IPS-NIHi7 (cell line): Measurements from ENCODE around the gene FAXDC2.
A peak's percentile ranks its signal among the peaks of the same experiment; 100 is the strongest.

Source experiments
- DNase-seq: peaks from one replicate; pipeline ENCODE4 v3.0.0; 2012; ENCODE audit warnings: mixed read lengths; ENCODE audit errors: extremely low spot score

FAXDC2 gene, protein sequence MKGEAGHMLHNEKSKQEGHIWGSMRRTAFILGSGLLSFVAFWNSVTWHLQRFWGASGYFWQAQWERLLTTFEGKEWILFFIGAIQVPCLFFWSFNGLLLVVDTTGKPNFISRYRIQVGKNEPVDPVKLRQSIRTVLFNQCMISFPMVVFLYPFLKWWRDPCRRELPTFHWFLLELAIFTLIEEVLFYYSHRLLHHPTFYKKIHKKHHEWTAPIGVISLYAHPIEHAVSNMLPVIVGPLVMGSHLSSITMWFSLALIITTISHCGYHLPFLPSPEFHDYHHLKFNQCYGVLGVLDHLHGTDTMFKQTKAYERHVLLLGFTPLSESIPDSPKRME

GRCh38 chr5:154850255-154851062, at the start of gene FAXDC2:
Gene FAXDC2 (minus strand): TSS chr5:154850603. CDS start chr5:154838178, 12,425 bp downstream.
- peak; percentile 87 for DNase-seq

GRCh38 chr5:154900066-154900465, 49.7 kb upstream of the FAXDC2 start:
- no peak for DNase-seq

DNA sequence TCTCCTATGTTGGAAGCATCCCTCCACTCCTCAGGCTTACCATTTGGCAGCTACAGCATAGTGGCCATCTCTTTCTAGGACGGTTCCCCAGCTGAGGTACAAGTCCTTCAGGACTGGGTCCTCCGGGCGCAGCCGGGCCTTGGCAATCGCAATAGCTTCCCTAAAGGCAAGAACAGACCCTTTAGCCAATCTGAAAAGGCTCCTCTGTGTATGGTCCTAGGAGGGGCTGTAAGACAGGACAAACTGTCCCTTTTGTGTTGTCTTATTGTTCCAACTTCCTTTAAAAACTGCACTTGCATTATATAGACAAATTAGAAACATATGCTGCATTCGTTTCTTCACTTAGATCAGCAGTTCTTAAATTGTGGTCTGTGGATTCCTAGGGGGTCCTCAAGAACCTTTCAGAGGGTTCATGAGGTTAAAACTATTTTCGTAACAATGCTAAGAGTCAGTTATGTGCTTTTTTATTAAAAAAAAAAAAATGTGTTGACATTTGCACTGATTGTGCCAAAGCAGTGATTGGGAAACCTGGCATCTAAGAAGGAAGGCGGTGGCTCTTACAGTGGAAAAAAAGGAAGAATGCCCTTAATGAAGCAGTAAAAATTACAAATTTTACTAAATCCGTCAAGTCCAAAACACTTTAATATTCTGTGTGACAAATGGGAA, 48.9 kb upstream of the FAXDC2 start:
- no peak for DNase-seq

DNA sequence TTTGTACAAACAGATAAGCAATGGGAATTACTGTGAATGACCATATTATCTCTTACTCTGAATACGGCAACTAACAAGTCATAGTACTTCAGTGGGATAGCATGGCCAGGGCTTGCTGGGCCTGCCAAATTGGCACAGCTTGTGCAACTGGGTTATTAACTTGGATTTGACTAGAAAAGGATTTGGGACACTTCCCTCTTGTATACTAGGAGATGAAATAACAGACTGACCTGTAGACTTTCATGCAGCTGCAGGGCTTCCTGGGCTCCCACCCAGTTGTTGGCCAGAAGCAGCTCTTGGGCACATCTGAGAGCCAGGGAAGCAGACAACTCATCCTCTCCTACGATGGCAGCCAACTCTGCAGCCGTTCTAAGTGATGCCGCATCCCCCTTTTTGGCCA, 47.8 kb upstream of the FAXDC2 start:
- DNase-seq = no peak

DNA sequence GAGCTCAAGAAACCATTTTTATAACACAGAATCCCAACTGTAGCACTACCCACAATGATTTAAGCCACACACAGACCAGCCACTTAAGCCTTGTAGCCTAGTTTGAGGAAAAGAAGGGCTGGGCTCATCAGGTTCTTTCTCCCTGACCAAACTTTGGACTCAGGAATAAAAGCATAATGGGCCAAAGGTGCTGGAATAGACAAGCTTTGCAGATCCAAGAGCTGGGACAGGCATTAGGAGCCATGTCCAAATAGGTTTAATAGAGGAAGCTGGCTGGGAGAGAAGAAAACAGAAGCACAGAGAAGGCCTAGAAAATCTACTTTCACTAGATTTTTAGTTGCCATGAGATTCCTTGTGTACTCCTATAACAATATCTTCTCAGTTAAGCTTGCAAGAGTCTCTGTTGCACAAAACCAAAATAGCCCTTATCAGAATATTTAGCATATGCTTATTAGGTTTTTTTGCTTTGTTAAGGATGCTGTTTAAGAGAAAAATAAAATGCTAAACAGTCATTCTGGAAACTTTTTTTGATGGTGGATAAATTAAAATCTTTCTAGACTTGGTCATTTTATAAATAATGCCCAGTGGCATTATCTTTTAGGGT, 46.3 kb upstream of the FAXDC2 start:
- no peak for DNase-seq

DNA sequence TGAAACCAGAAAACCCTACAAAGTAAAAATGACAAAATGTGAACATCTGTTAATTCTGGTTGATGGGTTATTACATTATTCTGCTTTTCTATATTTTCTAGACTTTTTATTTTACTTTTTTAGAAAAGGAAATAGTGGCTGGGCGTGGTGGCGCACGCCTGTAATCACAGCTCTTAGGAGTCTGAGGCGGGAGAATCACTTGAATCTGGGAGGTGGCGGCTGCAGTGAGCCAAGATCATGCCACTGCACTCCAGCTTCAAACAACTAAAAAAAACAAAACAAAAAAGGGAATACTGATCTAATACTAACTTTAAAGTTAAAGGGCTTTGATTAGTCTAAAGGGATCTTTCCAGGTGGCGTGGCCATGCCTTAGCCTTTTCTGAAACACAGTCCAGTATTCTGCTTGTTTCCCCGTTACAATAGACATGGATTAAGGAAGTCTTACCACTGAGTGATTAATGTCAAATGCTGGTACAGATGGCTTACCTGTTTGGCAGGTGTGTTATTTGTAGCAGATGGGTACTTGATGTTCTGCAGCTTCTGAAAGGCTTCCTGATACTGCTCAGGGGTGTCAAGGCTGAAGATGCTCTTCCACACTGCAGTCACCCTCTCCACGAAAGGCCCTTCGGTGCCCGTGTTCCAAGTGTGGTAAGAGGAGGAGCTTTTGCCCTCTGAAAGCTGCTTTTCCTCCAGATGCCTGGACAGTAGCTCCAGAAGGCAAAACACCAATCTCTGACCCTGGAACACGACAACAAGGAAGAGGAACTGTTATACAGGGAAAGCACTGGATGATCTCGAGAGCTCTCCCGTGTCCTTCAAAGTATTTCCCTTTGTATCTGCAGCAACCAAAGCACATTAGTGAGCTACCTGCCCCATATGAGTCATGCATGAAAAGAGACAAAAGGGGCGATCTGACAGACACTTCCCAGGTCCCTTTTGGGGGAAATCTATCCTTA, 45.5 kb upstream of the FAXDC2 start:
- DNase-seq = no peak

DNA sequence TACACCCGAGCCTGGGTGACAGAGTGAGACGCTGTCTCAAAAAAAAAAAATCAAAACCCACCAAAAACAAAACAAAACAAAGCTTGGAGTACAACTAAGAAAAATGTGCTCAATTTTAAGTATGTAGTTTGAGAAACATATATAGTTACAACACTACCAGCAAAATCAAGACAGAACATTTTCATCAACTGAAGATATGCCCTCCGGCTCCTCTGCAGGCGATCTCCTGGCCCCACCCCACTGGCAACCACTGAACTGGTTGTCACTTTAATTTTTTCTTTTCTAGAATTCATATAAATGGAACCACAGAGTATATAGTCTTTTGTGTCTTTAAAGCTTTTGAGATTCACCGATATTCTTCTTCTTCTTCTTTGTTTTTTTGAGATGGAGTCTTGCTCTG, 43.0 kb upstream of the FAXDC2 start:
- no peak for DNase-seq

DNA sequence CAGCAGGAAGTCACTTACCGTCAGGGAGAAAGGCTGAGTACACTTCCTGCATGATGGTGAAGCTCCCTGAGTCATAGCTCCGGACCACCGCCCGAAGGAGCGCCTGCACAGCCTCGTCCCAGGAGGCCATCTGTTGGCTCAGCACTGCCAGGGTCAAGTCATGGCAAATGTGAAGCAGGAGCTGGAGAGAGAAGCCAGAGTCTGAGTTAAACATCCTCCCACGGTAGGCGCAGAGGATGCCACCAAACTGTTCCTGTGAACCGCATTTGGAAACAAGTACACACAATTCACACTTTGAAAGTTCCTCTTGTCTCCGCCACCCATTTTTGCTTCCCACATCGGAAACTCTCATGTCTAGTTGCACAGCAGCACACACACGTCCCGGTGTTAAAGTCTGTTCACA, 42.0 kb upstream of the FAXDC2 start:
- DNase-seq = no peak

GRCh38 chr5:154885439-154885838, 35.0 kb upstream of the FAXDC2 start:
- DNase-seq = no peak

GRCh38 chr5:154884424-154884823, 34.0 kb upstream of the FAXDC2 start:
- DNase-seq = peak; percentile 21

GRCh38 chr5:154881986-154882385, 31.6 kb upstream of the FAXDC2 start:
- no peak for DNase-seq

DNA sequence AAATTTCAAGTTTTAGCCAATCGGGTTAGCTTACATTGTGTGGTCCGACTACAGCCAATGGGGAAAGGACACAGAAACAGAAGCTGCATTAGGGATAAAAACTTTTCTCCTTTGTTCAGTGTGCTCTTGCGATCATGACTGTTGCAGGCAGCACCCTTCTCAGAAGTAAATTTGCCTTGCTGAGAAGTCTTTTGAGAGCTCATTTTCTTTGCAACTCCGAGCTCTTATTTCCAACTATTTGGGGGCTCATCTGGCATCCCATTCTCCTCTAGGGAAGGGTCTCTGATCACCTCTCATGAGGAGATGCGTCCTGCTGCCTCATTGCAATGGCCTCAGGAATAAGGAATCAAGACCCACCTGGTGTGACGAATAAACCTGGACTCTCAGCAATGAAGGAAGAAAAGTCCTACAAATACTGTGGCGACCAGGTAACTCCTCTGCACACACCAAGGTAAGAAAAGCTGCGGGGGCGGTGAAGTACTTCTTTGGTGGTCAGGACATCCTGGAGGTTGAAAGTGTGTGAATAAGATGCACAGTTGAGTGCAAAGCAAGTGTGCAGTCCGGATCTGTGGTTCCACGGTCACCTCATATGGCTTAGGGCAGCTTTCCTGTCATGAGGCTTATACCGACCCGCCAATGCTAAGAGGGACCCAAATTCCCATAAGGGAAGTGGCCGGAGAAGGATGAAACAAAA, 28.4 kb upstream of the FAXDC2 start:
- no peak for DNase-seq

GRCh38 chr5:154873791-154874331, 23.5 kb upstream of the FAXDC2 start:
- no peak for DNase-seq

DNA sequence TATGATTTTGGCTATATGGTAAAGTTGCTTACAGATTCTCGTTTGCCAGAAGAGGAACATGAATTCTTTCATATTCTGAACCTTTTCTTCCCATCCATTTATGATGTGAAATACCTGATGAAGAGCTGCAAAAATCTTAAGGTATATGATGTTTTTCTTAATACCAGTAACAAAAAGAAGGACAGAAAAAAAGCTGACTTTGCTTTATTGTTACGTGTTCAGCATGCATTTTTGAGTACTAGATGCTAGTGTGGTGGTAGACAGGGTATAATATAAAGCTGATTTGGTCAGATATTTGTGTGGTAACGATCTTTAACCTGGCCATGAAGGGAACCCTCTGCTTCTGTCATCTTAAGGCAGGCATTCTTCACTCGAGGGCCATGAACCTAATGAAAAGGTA, 21.3 kb upstream of the FAXDC2 start:
- DNase-seq = no peak

DNA sequence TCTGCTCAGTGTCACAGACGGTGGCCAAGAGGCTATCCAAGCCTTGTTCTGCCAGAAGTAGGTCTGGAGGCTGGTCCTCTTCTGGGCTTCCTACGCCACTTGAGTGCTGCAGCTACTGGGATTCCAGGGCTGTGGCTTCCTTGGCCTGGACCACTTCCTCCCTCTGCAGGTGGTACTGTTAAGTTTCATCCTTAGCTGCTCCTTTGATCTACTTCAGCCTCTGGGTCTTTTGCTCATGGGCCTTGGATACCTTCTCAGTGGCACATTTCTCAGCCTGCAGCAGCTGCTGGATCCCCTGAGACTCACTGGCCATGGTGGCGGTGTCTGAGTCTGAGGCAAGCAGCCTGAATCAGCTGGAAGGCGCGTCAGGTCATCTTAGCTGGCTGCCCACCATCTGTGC, 18.3 kb upstream of the FAXDC2 start:
- peak; percentile 74 for DNase-seq

DNA sequence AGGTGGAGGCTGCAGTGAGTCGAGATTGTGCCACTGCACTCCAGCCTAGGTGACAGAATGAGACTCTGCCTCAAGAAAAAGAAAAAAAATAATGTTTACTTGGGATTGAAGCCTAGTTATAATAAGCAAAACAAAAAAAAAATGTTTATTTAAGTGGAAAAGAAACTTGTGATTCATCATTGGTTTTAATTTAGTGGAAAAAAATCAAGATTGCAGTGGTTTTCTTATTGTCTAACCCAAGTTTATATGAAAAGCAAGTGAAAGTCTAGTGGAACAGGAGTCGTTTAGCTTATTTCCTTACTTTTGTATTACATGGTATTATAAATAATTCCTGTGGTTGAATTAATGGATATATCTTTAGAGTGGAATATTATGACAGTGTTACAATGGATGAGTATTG, 16.4 kb upstream of the FAXDC2 start:
- no peak for DNase-seq

GRCh38 chr5:154865466-154866184, 15.2 kb upstream of the FAXDC2 start:
- no peak for DNase-seq

DNA sequence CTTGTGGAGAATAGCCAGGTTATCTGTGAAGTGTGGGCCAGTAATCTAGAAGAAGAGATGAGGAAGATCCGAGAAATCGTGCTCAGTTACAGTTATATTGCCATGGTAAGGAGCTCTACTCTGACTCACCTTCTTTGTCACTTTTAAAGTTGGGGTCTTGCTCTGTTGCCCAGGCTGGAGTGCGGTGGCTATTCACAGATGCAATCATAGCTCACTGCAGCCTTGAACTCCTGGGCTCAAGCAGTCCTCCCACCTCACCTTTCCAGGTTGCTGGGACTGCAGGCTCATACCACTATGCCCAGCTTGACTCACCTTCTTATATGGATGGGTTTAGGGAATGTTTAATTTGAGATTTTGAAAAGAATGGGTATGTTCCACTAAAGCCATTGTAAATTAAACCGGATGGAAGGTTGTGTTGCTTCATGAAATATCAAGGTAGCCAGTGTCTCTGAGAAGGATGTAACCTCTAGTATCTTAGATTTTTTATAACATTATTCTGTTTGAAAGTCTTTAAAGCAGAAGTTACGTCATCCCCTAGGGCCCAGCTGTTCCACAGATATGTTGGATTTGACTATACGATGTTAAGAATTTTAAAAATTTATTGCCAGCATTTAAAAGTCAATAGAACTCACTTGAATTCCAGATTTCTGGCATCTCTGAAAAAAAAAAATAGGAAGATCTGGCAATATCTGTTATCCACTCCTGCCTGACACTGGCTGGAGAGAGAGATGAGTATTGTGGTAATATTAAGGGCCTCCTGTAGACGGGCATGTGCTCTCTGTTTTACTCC, 13.1 kb upstream of the FAXDC2 start:
- no peak for DNase-seq

- no peak for DNase-seq
Measured at GRCh38 chr5:154862766-154863165, 12.4 kb upstream of the FAXDC2 start.
